Measurements from ENCODE around the gene PADI2. TPM values are rescaled to one million over a fixed set of nuclear protein-coding genes. Genes with fewer than 3 reads are reported as not detected.

PADI2 gene
- total and polyA plus RNA-seq, 4 donors: 0.25 to 2.4 (median 0.96) TPM

DNA sequence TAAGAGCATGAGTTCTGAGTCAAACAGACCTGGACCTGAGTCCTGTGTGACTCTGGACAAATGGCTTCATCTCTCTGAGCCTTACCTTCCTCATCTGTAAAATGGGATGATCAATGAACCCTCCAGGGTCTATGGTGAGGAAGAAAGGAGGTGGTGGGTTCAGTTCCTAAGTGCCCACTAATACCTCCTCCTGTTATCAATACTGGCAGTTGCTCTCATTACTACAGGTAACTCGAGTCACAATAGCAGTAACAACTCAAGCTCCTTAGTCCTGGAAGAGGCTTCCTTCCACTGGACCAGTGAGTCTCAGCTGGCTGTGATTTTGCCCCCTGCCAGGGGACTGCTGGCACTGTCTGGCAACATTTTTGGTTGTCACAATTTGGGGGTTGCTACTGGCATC is 2.6 kb downstream of the PADI2 start:
- H3K9me3 ChIP-seq (ENCODE audit: control insufficient read depth in 4 of 4, low read length in 3 of 4): no peaks in the 10 kb centered on the region
- no peak overlapping the region for H3K27ac ChIP-seq (ENCODE audit: low read depth in 1 of 2, low read length in 2 of 2)
- no peak overlapping the region for H3K4me3 ChIP-seq (ENCODE audit: low read depth in 1 of 3, low read length in 3 of 3)
- peaks cover 0 to 5% (median 0%) of the 10 kb centered on the region in 4 donors for H3K27me3 ChIP-seq (ENCODE audit: control insufficient read depth in 4 of 4, insufficient read depth in 4 of 4, low read length in 3 of 4)
- H3K36me3 ChIP-seq (ENCODE audit: control insufficient read depth in 4 of 4, insufficient read depth in 3 of 4, low read depth in 1 of 4, low read length in 3 of 4): no peaks in the 10 kb centered on the region
- no peak for DNase-seq (ENCODE audit: low spot score)
- 76% methylated on average over 1 of the region's 1 CpG for WGBS
- H3K9ac ChIP-seq (ENCODE audit: low read depth in 1 of 2, low read length in 2 of 2): no peak overlapping the region
- peaks cover 0 to 6% (median 3%) of the 10 kb centered on the region in 4 donors for H3K4me1 ChIP-seq (ENCODE audit: control insufficient read depth in 4 of 4, insufficient read depth in 4 of 4, low read length in 3 of 4)
- TF ChIP-seq NR2F2 (IDR thresholded peaks at IDR 0.05): no peak
- TF ChIP-seq ZBTB33 (IDR thresholded peaks at IDR 0.05): no peak
- TF ChIP-seq, protein P1, sequence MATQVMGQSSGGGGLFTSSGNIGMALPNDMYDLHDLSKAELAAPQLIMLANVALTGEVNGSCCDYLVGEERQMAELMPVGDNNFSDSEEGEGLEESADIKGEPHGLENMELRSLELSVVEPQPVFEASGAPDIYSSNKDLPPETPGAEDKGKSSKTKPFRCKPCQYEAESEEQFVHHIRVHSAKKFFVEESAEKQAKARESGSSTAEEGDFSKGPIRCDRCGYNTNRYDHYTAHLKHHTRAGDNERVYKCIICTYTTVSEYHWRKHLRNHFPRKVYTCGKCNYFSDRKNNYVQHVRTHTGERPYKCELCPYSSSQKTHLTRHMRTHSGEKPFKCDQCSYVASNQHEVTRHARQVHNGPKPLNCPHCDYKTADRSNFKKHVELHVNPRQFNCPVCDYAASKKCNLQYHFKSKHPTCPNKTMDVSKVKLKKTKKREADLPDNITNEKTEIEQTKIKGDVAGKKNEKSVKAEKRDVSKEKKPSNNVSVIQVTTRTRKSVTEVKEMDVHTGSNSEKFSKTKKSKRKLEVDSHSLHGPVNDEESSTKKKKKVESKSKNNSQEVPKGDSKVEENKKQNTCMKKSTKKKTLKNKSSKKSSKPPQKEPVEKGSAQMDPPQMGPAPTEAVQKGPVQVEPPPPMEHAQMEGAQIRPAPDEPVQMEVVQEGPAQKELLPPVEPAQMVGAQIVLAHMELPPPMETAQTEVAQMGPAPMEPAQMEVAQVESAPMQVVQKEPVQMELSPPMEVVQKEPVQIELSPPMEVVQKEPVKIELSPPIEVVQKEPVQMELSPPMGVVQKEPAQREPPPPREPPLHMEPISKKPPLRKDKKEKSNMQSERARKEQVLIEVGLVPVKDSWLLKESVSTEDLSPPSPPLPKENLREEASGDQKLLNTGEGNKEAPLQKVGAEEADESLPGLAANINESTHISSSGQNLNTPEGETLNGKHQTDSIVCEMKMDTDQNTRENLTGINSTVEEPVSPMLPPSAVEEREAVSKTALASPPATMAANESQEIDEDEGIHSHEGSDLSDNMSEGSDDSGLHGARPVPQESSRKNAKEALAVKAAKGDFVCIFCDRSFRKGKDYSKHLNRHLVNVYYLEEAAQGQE (IDR thresholded peaks at IDR 0.05): no peak
- TF ChIP-seq RAD21 (IDR thresholded peaks at IDR 0.05): no peak
- TF ChIP-seq HNF4A (conservative IDR thresholded peaks at IDR 0.05): no peak
- TF ChIP-seq FOXA1 (IDR thresholded peaks at IDR 0.05): no peak
- TF ChIP-seq HNF4G (IDR thresholded peaks at IDR 0.05): no peak
- TF ChIP-seq TAF1 (conservative IDR thresholded peaks at IDR 0.05): no peak
- TF ChIP-seq, protein P2, sequence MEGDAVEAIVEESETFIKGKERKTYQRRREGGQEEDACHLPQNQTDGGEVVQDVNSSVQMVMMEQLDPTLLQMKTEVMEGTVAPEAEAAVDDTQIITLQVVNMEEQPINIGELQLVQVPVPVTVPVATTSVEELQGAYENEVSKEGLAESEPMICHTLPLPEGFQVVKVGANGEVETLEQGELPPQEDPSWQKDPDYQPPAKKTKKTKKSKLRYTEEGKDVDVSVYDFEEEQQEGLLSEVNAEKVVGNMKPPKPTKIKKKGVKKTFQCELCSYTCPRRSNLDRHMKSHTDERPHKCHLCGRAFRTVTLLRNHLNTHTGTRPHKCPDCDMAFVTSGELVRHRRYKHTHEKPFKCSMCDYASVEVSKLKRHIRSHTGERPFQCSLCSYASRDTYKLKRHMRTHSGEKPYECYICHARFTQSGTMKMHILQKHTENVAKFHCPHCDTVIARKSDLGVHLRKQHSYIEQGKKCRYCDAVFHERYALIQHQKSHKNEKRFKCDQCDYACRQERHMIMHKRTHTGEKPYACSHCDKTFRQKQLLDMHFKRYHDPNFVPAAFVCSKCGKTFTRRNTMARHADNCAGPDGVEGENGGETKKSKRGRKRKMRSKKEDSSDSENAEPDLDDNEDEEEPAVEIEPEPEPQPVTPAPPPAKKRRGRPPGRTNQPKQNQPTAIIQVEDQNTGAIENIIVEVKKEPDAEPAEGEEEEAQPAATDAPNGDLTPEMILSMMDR (IDR thresholded peaks at IDR 0.05; ENCODE audit: low read depth, low read length, missing input control): no peak
- no peak for TF ChIP-seq EGR1 (IDR thresholded peaks at IDR 0.05; ENCODE audit: low read depth in 2 of 2)
- TF ChIP-seq FOXA2 (IDR thresholded peaks at IDR 0.05): no peak
- TF ChIP-seq GABPA (IDR thresholded peaks at IDR 0.05 in 1 of 2, conservative IDR thresholded peaks at IDR 0.05 in 1 of 2): no peak
- TF ChIP-seq MAX (IDR thresholded peaks at IDR 0.05): no peak
- no peak for TF ChIP-seq JUND (IDR thresholded peaks at IDR 0.05)
- no peak for TF ChIP-seq SP1 (IDR thresholded peaks at IDR 0.05)
- no peak for TF ChIP-seq YY1 (IDR thresholded peaks at IDR 0.05)
- no peak for TF ChIP-seq RXRA (IDR thresholded peaks at IDR 0.05)
- TF ChIP-seq, protein P3, sequence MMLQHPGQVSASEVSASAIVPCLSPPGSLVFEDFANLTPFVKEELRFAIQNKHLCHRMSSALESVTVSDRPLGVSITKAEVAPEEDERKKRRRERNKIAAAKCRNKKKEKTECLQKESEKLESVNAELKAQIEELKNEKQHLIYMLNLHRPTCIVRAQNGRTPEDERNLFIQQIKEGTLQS (IDR thresholded peaks at IDR 0.05): no peak

Measured in liver (tissue), 9 donors.